NCI-H2081 (cell line): Measurements from ENCODE around the gene GPR3.
"Not testable (repeated sequence)": the region's sequence is repeated elsewhere in the genome, so short reads cannot be mapped to it uniquely, and the experiment has no call there.

Source experiments
- DNase-seq, 2 experiments: peaks; one replicate each; lab custom pipeline; 2025; lab: John Stamatoyannopoulos, UW

The GPR3 gene

GRCh38 chr1:27428316-27429028 is 36.0 kb downstream of the GPR3 start:
- peak; percentile 21 to 55 for DNase-seq

- no peak for DNase-seq
Measured at GRCh38 chr1:27429029-27429425, 36.6 kb downstream of the GPR3 start.

DNA sequence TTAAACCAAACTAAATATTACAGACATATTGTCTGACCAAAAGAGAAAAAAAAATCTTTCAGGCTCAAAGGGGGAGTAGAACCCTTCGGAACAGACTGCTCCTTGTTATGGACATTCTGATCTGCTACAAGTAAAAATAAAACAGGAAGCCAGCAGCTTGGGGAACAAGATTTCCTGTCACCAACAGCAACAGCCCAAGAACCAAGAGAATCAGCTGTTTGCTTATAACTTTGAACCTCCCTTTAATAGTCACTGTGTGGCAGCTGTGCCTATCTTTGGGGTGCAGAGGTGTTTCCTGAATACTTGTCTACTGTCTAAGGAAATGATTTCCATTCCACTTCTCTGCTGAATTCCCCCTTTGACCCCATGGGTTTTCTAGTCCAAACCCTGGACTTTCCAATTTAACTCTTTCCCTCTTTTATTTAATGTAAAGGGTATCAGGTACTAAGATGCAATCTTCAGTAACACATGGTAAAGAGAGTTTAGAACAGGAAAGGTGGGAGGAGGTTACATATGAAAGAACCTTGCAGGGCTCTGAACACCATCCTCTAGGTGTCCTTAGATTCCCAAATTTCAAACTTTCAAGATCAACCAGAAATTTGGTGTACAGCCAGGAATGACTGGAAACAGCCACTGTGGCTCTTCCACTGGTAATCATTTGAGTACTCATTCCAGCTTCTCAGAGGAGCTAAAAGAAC is 38.6 kb downstream of the GPR3 start:
- no peak for DNase-seq

DNA sequence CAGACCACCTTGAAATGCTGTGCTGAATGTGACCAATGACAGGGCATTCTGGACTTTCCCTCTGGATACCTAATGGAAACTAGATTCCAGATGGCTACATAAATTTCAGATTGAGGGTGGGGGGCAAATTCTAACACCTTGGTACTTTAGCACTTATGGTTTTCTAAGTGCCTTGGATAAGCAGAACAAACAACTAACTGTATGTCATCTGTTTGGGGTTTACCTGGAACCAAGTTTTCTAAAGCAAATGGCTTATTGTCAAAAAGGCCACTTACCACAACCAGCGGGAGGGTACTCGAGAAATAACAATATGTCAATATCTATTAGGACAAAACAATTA is 39.1 kb downstream of the GPR3 start:
- DNase-seq: no peak

DNA sequence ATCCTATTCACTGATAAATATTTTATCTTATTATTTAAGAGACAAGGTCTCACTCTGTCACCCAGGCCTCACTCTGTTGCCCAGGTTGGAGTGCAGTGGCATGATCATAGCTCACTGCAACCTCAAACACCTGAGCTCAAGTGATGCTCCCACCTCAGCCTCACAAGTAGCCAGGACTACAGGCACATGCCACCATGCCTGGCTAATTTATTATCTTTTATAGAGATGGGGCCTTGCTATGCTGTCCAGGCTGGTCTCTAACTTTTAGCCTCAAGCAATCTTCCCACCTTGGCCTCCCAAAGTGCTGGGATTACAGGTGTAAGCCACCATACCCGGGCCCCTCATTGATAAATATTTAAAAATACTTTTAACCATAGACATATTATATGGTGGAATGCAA is 40.3 kb downstream of the GPR3 start:
- not testable (repeated sequence) for DNase-seq

GRCh38 chr1:27433706-27434105 is 41.3 kb downstream of the GPR3 start:
- no peak for DNase-seq

DNA sequence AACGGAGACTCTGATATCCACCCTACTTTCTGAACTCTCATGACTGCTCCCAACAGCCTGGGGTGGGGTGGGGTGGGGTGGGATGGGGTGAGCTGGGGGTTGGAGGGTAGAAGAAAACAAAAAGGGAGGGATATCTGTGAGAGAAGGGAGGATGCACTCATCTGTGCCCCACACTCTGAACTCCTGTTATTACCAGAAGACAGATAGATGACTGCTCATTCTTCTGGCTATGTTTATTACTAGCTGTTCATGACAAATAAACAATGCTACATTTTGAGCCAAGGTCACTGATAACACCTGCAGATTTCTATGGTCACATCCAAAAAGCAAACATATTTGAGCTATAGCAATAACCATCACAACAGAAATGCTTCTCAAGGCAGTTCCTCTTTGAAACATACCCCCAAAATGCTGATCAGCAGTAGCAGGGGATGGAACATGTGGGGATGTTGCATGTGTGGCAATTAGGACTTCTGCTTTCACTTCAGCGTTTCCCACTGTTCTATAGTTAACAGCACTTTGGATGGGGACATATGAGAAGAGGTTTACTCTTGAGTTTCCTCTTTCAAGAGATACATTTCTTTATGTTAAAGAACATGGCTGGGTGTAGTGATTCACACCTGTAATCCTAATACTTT is 43.3 kb downstream of the GPR3 start:
- no peak for DNase-seq

GRCh38 chr1:27436204-27437159 is 44.1 kb downstream of the GPR3 start:
- no peak for DNase-seq

DNA sequence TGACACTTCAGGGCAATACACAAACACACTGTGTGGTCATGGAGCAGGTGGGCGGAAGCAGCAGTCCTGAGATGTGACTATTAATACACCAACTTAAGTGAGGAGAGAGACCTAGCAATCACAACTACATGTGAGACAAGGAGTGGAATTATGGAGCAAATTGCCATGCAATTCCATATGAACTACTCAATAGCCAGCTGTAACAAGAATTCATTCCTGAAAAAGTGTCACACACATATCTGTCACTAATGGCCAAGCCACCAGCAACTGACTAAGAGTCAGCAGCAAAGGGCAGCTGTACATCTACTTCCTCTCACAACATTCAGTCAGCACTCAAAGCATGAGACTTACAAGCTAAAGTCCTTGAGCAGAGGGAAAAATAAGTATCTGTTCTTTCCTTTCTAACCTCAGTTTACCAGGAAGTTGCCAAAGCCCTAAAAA is 46.2 kb downstream of the GPR3 start:
- DNase-seq: no peak

DNA sequence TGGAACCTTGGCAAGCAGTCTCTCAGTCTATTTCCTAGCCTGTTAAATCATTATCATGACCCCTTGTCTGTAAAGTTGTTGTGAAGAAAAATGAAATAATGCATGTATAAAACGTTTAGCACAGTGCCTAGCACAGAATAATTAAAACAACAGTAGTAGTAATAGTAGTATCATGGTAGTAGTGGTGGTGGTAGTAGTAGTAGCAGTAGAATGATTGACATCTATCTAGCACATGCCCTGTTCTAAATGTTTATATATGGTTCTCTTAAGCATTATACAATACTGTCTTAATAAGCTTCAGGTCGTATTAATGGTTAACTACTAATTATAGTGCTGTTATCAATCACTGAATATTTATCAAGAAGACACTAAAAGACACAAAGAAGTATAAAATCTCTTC is 46.7 kb downstream of the GPR3 start:
- no peak for DNase-seq

DNA sequence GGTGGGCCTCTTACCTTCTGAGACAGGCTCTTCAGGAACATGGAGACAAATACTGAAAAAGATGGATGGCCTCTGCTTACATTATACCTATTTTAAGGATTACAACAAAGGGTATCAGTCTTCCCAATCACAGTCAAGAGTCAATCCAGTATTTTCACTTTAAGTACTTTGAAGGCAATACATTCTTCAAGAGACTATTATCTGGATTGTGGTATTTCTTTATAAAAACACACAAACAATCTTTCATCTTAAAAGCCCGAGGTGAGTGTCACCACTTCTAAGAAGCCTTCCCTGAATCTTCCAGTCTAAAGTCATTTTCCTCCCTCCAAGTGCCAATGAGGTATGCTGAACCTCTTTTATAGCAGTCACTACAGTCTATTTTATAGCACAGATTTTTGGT is 52.2 kb downstream of the GPR3 start:
- no peak for DNase-seq
